DND-41 (cell line): ENCODE measurements around the gene TAS1R3.

Experiments
- ATAC-seq: fragments of 200-7000 bp; cut with Tn5 transposase; 3 replicates; pipeline ENCODE4 v1.9.1; 2021; ENCODE audit warnings: low read depth; ENCODE audit not compliant: insufficient read depth
- DNase-seq: peaks from one replicate; pipeline ENCODE4 v3.0.0-alpha.2; 2020
- H2AFZ ChIP-seq: 2 replicates; pipeline ENCODE4 v1.6.0; 2012; ENCODE audit warnings: low read depth, low read length
- H3K27ac ChIP-seq: 2 replicates; pipeline ENCODE4 v1.5.1; 2012; ENCODE audit warnings: low read length, inconsistent platforms
- H3K27me3 ChIP-seq: fragments of 200-600 bp; sonication (generic); 2 replicates; pipeline ENCODE4 v1.6.0; 2012; ENCODE audit warnings: low read length, mild to moderate bottlenecking, inconsistent platforms; ENCODE audit not compliant: insufficient read depth, poor library complexity
- H3K36me3 ChIP-seq: 2 replicates; pipeline ENCODE4 v1.5.1; 2012; ENCODE audit warnings: low read length, inconsistent platforms; ENCODE audit not compliant: insufficient read depth
- H3K4me1 ChIP-seq: 2 replicates; pipeline ENCODE4 v1.5.1; 2012; ENCODE audit warnings: mild to moderate bottlenecking, low read length; ENCODE audit not compliant: insufficient read depth
- H3K4me2 ChIP-seq: 2 replicates; pipeline ENCODE4 v1.6.0; 2012; ENCODE audit warnings: mild to moderate bottlenecking, moderate library complexity, low read length, inconsistent platforms; ENCODE audit not compliant: insufficient read depth
- H3K4me3 ChIP-seq, 2 experiments: fragments of 200-600 bp in 1 of 2; shearing (Covaris generic) in 1 of 2; 2 replicates each; pipeline ENCODE4 v1.5.1; 2012 to 2016; ENCODE audit warnings: inconsistent platforms in 2 of 2, low read length in 2 of 2, mild to moderate bottlenecking in 2 of 2, low read depth in 1 of 2, moderate library complexity in 1 of 2
- H3K79me2 ChIP-seq: 2 replicates; pipeline ENCODE4 v1.6.0; 2012; ENCODE audit warnings: low read length, inconsistent platforms; ENCODE audit not compliant: insufficient read depth
- H3K9ac ChIP-seq: 2 replicates; pipeline ENCODE4 v1.6.0; 2012; ENCODE audit warnings: low read depth, mild to moderate bottlenecking, inconsistent platforms, low read length, moderate library complexity
- H3K9me3 ChIP-seq: 2 replicates; pipeline ENCODE4 v1.5.1; 2012; ENCODE audit warnings: low read length, moderate library complexity, mild to moderate bottlenecking, inconsistent platforms; ENCODE audit not compliant: insufficient read depth, severe bottlenecking
- H4K20me1 ChIP-seq: 2 replicates; pipeline ENCODE4 v1.6.0; 2012; ENCODE audit warnings: low read length; ENCODE audit not compliant: insufficient read depth
- CTCF ChIP-seq: IDR thresholded peaks from 2 replicates; pipeline ENCODE4 v1.5.1; 2012; ENCODE audit warnings: borderline replicate concordance, low read length, moderate library complexity, mild to moderate bottlenecking; ENCODE audit not compliant: poor library complexity, severe bottlenecking; ENCODE audit errors: extremely low read depth
- EZH2 ChIP-seq: IDR thresholded peaks from 3 replicates; pipeline ENCODE4 v1.6.1; 2012; ENCODE audit warnings: borderline replicate concordance, low read depth, mild to moderate bottlenecking, moderate library complexity, low read length, inconsistent platforms; ENCODE audit not compliant: severe bottlenecking

Gene TAS1R3

GRCh38 chr1:1306661-1307260 is 24.3 kb upstream of the TAS1R3 start:
- H3K9ac ChIP-seq: peak overlapping the region; percentile 96
- H3K4me3 ChIP-seq: peak overlapping the region; percentile 91 to 96; a peak in 3 of 4 replicates
- no peak for DNase-seq
- H3K4me1 ChIP-seq: peaks cover 46% of the 10 kb centered on the region
- H2AFZ ChIP-seq: peak overlapping the region; percentile 64; the same call in 1 of the 2 replicates
- H3K27me3 ChIP-seq: no peaks in the 10 kb centered on the region
- peaks cover 63% of the 10 kb centered on the region for H3K79me2 ChIP-seq
- peaks cover 60% of the 10 kb centered on the region for H4K20me1 ChIP-seq
- peak overlapping the region; percentile 76 for H3K4me2 ChIP-seq
- peaks cover 30% of the 10 kb centered on the region for H3K36me3 ChIP-seq
- H3K9me3 ChIP-seq: no peaks in the 10 kb centered on the region
- TF ChIP-seq EZH2 (no peak), CTCF (no peak)
- H3K27ac ChIP-seq: peak overlapping the region; percentile 67
- no peak for ATAC-seq

- Histone ChIP-seq H3K9me3 (no peaks in the 10 kb centered on the region), H3K4me3 (peak overlapping the region; percentile 91 to 96), H3K27ac (peak overlapping the region; percentile 67), H3K27me3 (no peaks in the 10 kb centered on the region), H3K9ac (peak overlapping the region; percentile 96), H3K36me3 (peaks cover 36% of the 10 kb centered on the region), H4K20me1 (peaks cover 56% of the 10 kb centered on the region), H3K79me2 (peaks cover 65% of the 10 kb centered on the region), H3K4me2 (peak overlapping the region; percentile 76), H2AFZ (peak overlapping the region; percentile 64), H3K4me1 (peaks cover 46% of the 10 kb centered on the region)
- ATAC-seq (no peak), DNase-seq (no peak)
- TF ChIP-seq CTCF (no peak), EZH2 (no peak)
Measured at GRCh38 chr1:1307261-1307922, 23.7 kb upstream of the TAS1R3 start.

- peak; percentile 91 for DNase-seq
- Histone ChIP-seq H2AFZ (peak within 1 kb of the TSS; percentile 87), H4K20me1 (peaks cover 57% of the 10 kb centered on the region), H3K79me2 (peaks cover 70% of the 10 kb centered on the region), H3K4me2 (peak within 1 kb of the TSS; percentile 76), H3K36me3 (peaks cover 44% of the 10 kb centered on the region), H3K9me3 (no peaks in the 10 kb centered on the region), H3K27me3 (no peaks in the 10 kb centered on the region), H3K9ac (peak within 1 kb of the TSS; percentile 96), H3K27ac (peak within 1 kb of the TSS; percentile 86), H3K4me1 (peaks cover 46% of the 10 kb centered on the region), H3K4me3 (peak within 1 kb of the TSS; percentile 91 to 96)
- ATAC-seq: peak; percentile 72
- TF ChIP-seq CTCF (no peak), EZH2 (no peak)
Measured at GRCh38 chr1:1307923-1308755, 22.9 kb upstream of the TAS1R3 start, which contains the start of the genes ACAP3 and PUSL1. TSS of gene ACAP3 (minus strand) at chr1:1307930. CDS start at chr1:1307815, 115 bp downstream. TSS of gene PUSL1 (plus strand) at chr1:1308597. CDS start at chr1:1308644, 47 bp downstream.
